GM19452 (cell line): ENCODE results near the gene MOV10L1.

Experiments used
- ATAC-seq: cut with Tn5 transposase; IDR thresholded peaks from one replicate; pipeline ENCODE4 v1.9.1; 2021; ENCODE audit not compliant: unreplicated experiment

MOV10L1 gene

DNA sequence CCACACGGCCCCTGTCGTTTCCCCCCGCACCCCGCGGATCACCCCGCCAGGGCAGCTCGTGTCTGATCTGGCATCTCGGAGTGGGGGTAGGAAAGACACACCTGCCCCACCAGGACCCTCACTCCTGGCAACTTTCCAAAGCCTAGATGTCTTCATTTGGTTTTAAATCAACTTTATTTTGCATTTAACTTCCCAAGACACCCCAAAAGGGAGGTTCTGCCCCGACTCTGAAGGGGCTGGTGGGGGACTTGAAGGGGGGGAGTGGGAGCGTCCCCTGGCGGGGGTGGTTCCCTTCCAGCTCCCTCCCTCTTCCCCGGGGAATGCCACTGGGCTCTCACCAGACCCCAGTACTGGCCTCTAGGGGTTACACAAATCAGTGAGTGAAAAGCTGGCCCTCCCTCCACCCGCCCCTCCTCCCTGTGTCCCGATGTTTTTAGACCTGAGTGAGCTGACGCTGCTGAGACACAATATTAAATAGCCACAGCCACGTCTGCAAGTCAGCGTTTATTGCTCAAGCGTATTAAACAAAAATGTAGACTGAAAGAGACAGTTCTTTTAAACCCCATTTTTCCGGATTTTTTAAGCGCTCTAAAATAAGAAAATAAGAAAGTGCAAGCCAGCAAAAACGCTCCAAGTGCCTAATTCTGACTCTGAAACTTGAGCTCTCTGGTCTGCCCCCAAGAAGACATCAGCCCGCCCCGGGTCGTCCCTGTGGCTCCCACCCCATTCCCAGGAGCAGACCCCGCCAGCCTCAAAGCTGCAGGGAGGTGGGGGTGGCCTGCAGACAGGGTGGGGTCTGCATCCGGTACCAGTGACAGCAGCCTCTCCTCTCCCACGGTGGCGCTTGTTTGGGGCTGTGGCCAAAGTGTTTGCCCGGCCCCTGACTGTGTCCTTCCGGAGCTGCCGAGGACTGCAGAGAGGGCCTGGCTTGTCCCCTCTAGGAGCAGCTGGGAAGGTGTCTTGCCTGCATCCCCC lies 30.6 kb upstream of the MOV10L1 start:
- ATAC-seq, result no peak

DNA sequence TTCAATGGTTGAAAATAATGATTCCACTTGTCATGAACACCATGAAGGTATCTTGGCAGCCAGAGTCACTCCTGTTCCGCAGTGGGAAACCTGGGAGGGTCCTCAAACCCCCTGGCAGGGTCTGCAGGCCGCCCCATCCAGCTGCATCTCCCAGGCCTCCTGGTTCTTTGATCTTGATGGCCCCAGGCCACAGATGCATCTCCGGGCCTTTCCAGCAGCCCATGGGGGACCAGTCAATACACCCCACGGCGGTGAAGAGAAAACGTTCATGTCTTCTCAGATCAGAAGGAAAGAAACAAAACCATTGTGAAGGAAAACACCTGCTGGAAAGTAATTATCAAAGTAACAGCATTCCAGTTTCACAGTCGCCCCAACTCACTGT lies 29.9 kb upstream of the MOV10L1 start:
- no peak for ATAC-seq

GRCh38 chr22:50060441-50061140 lies 29.2 kb upstream of the MOV10L1 start:
- no peak for ATAC-seq

DNA sequence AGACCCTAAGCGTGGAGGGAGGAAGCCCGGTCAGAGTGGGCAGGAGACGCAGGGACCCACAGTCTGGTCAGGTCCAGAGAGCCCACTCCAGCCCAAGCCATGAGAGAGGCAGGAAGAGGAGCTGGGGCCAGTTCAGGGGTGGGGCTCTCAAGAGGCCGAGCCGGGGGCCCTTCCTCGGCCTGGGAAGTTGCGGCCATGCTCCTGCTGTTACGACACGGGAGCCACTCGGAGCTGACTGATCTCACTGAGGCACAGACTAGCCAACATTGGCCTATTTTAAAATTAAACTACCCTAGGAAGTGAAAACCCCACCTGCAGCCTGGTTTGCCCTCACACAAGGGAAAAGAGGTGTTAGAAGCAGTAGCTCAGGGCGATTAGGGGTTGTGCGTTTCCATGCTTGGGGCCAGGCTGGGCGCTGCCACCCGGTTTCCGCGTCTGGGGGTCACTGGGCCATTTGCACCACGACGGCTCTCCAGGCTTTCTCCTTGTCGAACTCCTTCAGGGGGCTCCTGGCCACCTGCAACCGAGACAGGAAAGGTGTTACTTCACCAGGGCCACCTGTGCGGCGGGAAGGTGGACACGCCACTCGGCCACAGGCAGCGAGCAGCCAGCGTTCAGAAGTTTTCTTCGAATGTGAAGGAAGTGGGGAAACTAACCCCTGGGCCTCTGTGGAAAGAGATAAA lies 28.5 kb upstream of the MOV10L1 start:
- no peak for ATAC-seq

- ATAC-seq, result no peak
Measured at GRCh38 chr22:50061824-50062355, 27.9 kb upstream of the MOV10L1 start.

DNA sequence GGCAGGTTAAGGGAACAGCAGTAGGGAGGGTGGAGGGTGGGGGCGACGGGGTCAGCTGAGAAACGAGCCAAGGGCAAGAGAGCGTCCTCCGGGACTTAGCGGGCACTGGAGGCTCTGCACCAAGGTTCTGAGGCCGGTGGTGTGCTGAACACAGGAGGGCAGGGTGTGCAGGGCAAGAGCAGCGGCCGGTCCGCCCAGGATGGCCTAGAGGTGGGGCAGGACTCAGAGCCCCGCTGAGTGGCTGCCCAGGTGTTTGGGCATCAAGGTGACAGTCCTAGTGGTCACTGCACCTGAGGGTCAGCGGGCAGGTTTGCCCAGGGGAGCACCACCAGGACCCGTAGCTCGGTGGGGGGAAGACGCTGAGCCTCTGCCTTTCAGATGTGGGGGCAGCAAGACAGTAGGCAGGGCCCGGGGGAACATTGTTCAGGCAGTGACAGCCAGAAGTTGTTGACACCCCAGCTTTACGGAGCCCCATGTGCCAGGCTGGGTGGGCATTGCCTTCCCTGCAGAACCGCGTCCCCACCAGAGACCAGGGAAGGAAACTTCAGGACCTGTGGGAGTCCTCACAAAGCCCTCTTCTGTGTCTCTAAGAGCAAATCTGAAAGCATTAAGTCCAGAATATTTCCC lies 27.2 kb upstream of the MOV10L1 start:
- ATAC-seq, result no peak

DNA sequence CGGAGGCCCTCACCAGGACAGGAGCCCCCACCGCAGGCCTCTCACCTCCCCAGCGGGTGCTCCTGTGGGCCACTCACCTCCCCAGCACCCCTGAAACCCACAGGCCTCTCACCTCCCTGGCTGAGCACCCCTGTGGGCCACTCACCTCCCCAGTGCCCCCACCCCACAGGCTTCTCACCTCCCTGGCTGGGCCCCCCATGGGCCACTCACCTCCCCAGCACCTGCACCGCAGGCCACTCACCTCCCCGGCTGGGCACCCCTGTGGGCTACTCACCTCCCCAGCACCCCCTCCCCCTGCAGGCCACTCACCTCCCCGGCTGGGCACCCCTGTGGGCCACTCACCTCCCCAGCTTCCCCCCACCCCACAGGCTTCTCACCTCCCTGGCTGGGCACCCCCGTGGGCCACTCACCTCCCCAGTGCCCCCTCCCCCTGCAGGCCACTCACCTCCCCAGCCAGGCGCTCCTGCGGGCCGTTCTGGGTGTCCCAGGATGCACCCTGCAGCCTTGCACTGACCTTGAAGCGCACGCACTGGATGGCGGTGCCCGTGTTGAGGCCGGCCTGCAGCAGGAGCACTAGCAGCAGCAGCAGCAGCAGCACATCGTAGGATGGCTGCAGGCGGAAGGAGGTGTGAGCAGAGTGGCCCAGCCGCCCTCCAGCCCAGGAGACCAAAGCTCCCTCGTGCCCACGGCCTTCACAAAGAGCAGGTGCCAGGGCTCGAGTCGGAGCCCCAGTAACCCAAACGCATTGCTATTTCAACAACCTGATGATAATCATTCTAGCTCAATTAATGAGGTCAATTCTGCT lies 26.0 kb upstream of the MOV10L1 start:
- ATAC-seq, result no peak

- no peak for ATAC-seq
Measured at GRCh38 chr22:50064453-50064852, 25.4 kb upstream of the MOV10L1 start.

GRCh38 chr22:50067244-50067643 lies 22.6 kb upstream of the MOV10L1 start:
- no peak for ATAC-seq

DNA sequence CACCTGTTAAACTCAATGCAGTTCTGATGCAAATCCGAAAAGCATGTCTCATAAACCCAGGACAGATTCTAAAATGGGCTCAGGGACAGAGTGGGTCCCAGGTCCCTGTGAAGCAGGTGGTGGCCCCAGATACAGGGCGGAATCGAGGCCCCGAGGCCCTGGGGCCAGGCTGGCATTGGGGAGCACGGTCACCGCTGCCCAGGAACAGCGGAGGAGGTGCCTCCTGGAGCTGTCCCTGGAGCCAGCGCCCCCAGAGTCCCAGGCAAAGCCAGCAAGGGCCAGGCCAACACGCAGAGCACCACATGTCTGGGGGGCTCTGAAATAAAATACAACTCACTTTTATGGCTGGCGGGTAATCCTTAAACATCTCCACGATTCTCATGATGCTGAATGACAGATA lies 21.7 kb upstream of the MOV10L1 start:
- ATAC-seq, result no peak

- no peak for ATAC-seq
Measured at GRCh38 chr22:50070366-50070765, 19.4 kb upstream of the MOV10L1 start.

DNA sequence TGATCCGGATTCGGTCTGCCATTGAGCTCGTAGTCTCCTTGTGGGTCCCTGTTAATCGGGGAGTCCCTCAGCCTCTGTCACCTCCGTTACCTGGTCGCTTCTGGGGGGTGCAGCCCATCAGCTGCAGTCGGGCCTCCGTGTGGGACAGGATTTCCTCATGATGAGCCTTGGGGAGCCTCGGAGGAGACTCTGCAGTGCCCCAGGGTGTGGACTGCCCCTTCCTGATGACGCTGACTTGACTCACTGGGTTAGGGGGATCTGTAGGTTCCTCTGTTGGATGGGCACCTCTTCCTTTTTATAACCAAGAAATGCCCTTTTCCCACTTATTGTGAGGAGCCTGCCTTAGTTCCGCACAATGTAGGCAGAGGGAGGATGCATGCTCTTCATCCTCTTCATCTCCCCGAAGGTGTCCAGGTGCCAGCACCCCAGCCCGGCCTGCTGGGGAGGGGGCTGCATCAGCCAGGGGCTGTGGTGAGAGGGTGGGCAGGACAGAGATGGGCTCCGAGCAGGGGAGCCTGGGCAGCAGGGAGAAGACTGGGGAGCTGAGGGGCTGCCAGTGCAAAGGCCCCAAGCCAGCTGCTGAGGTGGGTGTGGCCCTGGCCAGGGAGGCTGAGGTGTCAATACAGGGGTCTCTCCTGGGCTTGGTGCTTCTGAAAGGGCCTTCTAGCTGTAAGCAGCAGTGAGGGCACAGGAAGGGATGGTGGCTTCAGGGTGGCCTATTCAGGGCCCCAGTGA lies 18.2 kb upstream of the MOV10L1 start:
- no peak for ATAC-seq

- no peak for ATAC-seq
Measured at GRCh38 chr22:50072167-50072555, 17.6 kb upstream of the MOV10L1 start.

DNA sequence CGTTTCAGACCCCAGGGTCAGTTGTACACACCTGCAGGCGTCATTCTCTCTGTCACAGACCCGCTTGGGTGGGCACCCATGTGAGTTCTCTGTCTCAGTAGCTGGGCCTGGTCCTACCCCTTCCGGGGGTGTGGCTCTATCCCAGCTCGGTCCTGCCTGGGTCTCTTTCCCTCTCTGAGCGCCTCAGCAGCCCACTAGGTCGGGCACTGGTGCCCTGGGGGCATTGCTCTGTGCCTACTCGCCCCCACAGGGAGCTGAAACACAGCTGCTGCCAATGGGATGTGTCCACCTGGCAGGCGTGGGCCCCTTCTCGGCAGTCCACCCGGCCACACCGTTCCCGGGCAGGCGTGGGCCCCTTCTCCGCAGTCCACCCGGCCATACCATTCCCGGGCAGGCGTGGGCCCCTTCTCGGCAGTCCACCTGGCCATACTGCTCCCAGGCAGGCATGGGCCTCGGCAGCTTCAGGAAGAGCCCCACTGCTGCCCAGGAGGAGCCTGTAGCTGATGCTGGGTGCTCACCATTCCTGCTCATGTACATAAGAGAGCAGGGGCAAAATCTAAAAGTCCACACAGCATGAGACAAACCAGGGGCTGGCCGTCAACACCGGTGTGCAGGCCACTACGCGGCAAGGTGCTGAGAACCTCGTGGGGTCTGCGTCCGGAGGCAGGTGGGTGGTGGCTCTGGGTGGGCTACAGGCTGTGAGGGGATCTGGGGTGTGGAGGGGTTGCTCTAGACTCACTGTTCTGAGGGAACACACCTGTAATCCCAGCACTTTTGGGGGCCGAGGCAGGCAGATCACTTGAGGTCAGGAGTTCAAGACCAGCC lies 16.9 kb upstream of the MOV10L1 start:
- ATAC-seq, result no peak

DNA sequence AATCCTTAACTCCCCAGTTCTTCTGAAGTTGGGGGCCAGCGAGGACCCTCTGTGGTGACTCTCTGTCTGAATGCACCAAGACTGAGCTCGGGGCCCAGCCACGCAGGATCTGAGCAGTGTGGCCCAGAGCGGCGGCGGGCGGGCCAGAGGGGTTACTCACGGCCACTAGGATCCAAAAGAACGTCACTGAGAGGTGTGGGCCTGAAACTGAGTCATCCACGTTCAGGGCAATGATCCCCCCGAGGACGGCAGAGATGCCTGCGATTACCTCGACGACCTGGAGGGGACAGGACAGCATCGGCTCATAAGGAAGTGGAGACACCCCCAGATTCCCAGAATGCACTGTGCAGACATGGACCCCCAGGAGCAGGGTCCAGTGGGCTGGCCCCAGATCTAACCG lies 15.8 kb upstream of the MOV10L1 start:
- ATAC-seq, result no peak

- no peak for ATAC-seq
Measured at GRCh38 chr22:50074551-50075530, 15.0 kb upstream of the MOV10L1 start.
